SK-N-SH treated with all-trans-retinoic acid at 6 μM for 48 hours (cell line): ENCODE measurements around the gene YEATS2.
"Not testable (repeated sequence)": the region's sequence is repeated elsewhere in the genome, so short reads cannot be mapped to it uniquely, and the experiment has no call there.

ENCODE experiments used
- ATAC-seq: fragments of 200-7000 bp; cut with Tn5 transposase; 3 replicates; pipeline ENCODE4 v1.9.1; 2020; ENCODE audit warnings: mild to moderate bottlenecking, moderate library complexity
- ARNTL ChIP-seq: fragments of 450-650 bp; formaldehyde crosslinking; IDR thresholded peaks from 2 replicates; pipeline ENCODE4 v1.5.0; 2020; ENCODE audit warnings: low read depth, mild to moderate bottlenecking, moderate library complexity, borderline replicate concordance
- BACH2 ChIP-seq: fragments of 250-450 bp; sonication (Bioruptor Pico); IDR thresholded peaks from 2 replicates; pipeline ENCODE4 v1.9.0; 2021; ENCODE audit warnings: mild to moderate bottlenecking, borderline replicate concordance
- CREB5 ChIP-seq: fragments of 250-450 bp; sonication (Bioruptor Pico); IDR thresholded peaks from 2 replicates; pipeline ENCODE4 v1.5.1; 2020; ENCODE audit warnings: low read depth, mild to moderate bottlenecking, moderate library complexity
- CSDC2 ChIP-seq: fragments of 250-450 bp; sonication (Bioruptor Pico); IDR thresholded peaks from 2 replicates; pipeline ENCODE4 v1.5.0; 2020; ENCODE audit warnings: mild to moderate bottlenecking, moderate library complexity
- CSRNP3 ChIP-seq: fragments of 250-450 bp; sonication (Bioruptor Pico); IDR thresholded peaks from 2 replicates; pipeline ENCODE4 v1.5.1; 2021; ENCODE audit warnings: mild to moderate bottlenecking, moderate library complexity
- ESRRG ChIP-seq: fragments of 250-450 bp; sonication (Bioruptor Pico); IDR thresholded peaks from 2 replicates; pipeline ENCODE4 v1.6.1; 2021; ENCODE audit warnings: mild to moderate bottlenecking
- GLIS3 ChIP-seq: fragments of 250-450 bp; sonication (Bioruptor Pico); IDR thresholded peaks from 2 replicates; pipeline ENCODE4 v1.5.0; 2020; ENCODE audit warnings: mild to moderate bottlenecking, moderate library complexity
- PATZ1 ChIP-seq: fragments of 250-450 bp; sonication (Bioruptor Pico); IDR thresholded peaks from 2 replicates; pipeline ENCODE4 v1.8.0; 2020; ENCODE audit warnings: mild to moderate bottlenecking, moderate library complexity, borderline replicate concordance
- POU6F1 ChIP-seq: fragments of 250-450 bp; sonication (Bioruptor Pico); IDR thresholded peaks from 2 replicates; pipeline ENCODE4 v1.8.0; 2021; ENCODE audit warnings: low read depth, mild to moderate bottlenecking, moderate library complexity, borderline replicate concordance
- PPARA ChIP-seq: fragments of 250-450 bp; sonication (Bioruptor Pico); IDR thresholded peaks from 2 replicates; pipeline ENCODE4 v1.5.0; 2020; ENCODE audit warnings: mild to moderate bottlenecking, borderline replicate concordance
- RARB ChIP-seq: fragments of 250-450 bp; sonication (Bioruptor Pico); IDR thresholded peaks from 2 replicates; pipeline ENCODE4 v1.8.0; 2021; ENCODE audit warnings: mild to moderate bottlenecking, moderate library complexity
- SNAI2 ChIP-seq: fragments of 250-450 bp; sonication (Bioruptor Pico); IDR thresholded peaks from 2 replicates; pipeline ENCODE4 v1.5.0; 2020; ENCODE audit warnings: mild to moderate bottlenecking, moderate library complexity
- TCF4 ChIP-seq: fragments of 250-450 bp; sonication (Bioruptor Pico); IDR thresholded peaks from 2 replicates; pipeline ENCODE4 v1.8.0; 2021; ENCODE audit warnings: mild to moderate bottlenecking, moderate library complexity, borderline replicate concordance
- TOX ChIP-seq: fragments of 250-450 bp; sonication (Bioruptor Pico); IDR thresholded peaks from 2 replicates; pipeline ENCODE4 v1.8.0; 2021; ENCODE audit warnings: mild to moderate bottlenecking, moderate library complexity, borderline replicate concordance
- TSHZ2 ChIP-seq: fragments of 250-450 bp; sonication (Bioruptor Pico); IDR thresholded peaks from 2 replicates; pipeline ENCODE4 v1.5.0; 2020; ENCODE audit warnings: mild to moderate bottlenecking, moderate library complexity
- ZC3H10 ChIP-seq: fragments of 250-450 bp; sonication (Bioruptor Pico); IDR thresholded peaks from 2 replicates; pipeline ENCODE4 v1.5.1; 2021; ENCODE audit warnings: mild to moderate bottlenecking, moderate library complexity
- ZFP3 ChIP-seq: fragments of 250-450 bp; sonication (Bioruptor Pico); IDR thresholded peaks from 2 replicates; pipeline ENCODE4 v1.5.0; 2020; ENCODE audit warnings: mild to moderate bottlenecking, moderate library complexity
- ZFP30 ChIP-seq: fragments of 450-650 bp; formaldehyde crosslinking; IDR thresholded peaks from 2 replicates; pipeline ENCODE4 v1.5.0; 2022; ENCODE audit warnings: mild to moderate bottlenecking, moderate library complexity
- ZNF565 ChIP-seq: fragments of 450-650 bp; formaldehyde crosslinking; conservative IDR thresholded peaks from 2 replicates; pipeline ENCODE4 v1.5.0; 2020; ENCODE audit warnings: low read depth, mild to moderate bottlenecking, moderate library complexity
- ZNF70 ChIP-seq: fragments of 450-650 bp; formaldehyde crosslinking; IDR thresholded peaks from 2 replicates; pipeline ENCODE4 v1.5.0; 2020; ENCODE audit warnings: mild to moderate bottlenecking, moderate library complexity
- ZNF8 ChIP-seq: fragments of 450-650 bp; formaldehyde crosslinking; IDR thresholded peaks from 2 replicates; pipeline ENCODE4 v1.5.0; 2020; ENCODE audit warnings: mild to moderate bottlenecking, moderate library complexity

Gene YEATS2

GRCh38 chr3:183687705-183688104, 9.9 kb upstream of the YEATS2 start (continued):
- no peak for TF ChIP-seq ZFP3 (CRISPR knock-in tag)
- TF ChIP-seq ZC3H10 (CRISPR knock-in tag), result no peak
- TF ChIP-seq ZFP30, result no peak

GRCh38 chr3:183688874-183689273, 8.7 kb upstream of the YEATS2 start:
- TF ChIP-seq SNAI2 (CRISPR knock-in tag), result no peak
- TF ChIP-seq POU6F1, result no peak
- no peak for TF ChIP-seq ZNF8 (CRISPR knock-in tag)
- TF ChIP-seq BACH2, result no peak
- no peak for TF ChIP-seq PPARA
- no peak for TF ChIP-seq TSHZ2
- no peak for TF ChIP-seq ZFP3 (CRISPR knock-in tag)
- TF ChIP-seq RARB (CRISPR knock-in tag), result no peak
- no peak for TF ChIP-seq ARNTL (CRISPR knock-in tag)
- TF ChIP-seq ZFP30, result no peak
- TF ChIP-seq CREB5 (CRISPR knock-in tag), result no peak
- no peak for TF ChIP-seq GLIS3 (CRISPR knock-in tag)
- TF ChIP-seq TCF4 (CRISPR knock-in tag), result no peak
- no peak for ATAC-seq

- not testable (repeated sequence) for ATAC-seq
Observed at GRCh38 chr3:183689621-183690020, 8.0 kb upstream of the YEATS2 start.

- no peak for ATAC-seq
- no peak for TF ChIP-seq PATZ1 (CRISPR knock-in tag)
- TF ChIP-seq CSDC2 (CRISPR knock-in tag), result no peak
- TF ChIP-seq CSRNP3 (CRISPR knock-in tag), result no peak
- TF ChIP-seq TOX (CRISPR knock-in tag), result no peak
- TF ChIP-seq RARB (CRISPR knock-in tag), result no peak
- TF ChIP-seq ZNF8 (CRISPR knock-in tag), result no peak
- no peak for TF ChIP-seq GLIS3 (CRISPR knock-in tag)
Observed at GRCh38 chr3:183690402-183690995, 7.1 kb upstream of the YEATS2 start.

- no peak for ATAC-seq
- TF ChIP-seq ZNF565 (no peak), ESRRG (CRISPR knock-in tag) (no peak), ZFP30 (no peak), ZNF8 (CRISPR knock-in tag) (no peak), ZFP3 (CRISPR knock-in tag) (no peak), TCF4 (CRISPR knock-in tag) (no peak), PPARA (no peak), TSHZ2 (no peak), ZC3H10 (CRISPR knock-in tag) (no peak), RARB (CRISPR knock-in tag) (no peak), CREB5 (CRISPR knock-in tag) (no peak), ZNF70 (no peak), BACH2 (no peak)
Observed at GRCh38 chr3:183692436-183692835, 5.2 kb upstream of the YEATS2 start.
